DMS153 treated with DMSO at 0.1 percent for 48 hours (cell line): Measurements from ENCODE around the gene TMBIM6.
"Not testable (repeated sequence)": the region's sequence is repeated elsewhere in the genome, so short reads cannot be mapped to it uniquely, and the experiment has no call there.

Experiments
- DNase-seq: peaks from one replicate; lab custom pipeline; 2025; ENCODE audit not compliant: unreplicated experiment; lab: John Stamatoyannopoulos, UW

TMBIM6 gene

DNA sequence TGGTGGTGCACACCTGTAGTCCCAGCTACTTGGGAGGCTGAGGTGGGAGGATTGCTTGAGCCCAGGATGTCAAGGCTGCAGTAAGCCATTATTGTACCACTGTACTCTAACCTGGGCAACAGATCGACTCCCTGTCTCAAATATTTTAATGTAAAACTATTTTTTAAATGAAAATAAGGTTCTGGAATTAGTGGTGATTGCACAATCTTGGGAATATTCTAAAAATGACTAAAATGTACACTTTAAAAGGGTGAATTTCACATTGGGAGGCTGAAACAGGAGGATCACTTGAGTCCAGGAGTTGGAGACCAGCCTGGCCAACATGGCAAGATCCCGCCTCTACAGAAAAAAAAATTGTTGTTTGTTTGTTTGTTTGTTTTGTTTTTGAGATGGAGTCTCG, 12.9 kb upstream of the TMBIM6 start:
- no peak for DNase-seq

- DNase-seq = no peak
These were observed 11.3 kb upstream of the TMBIM6 start for GRCh38 chr12:49730050-49730449.

GRCh38 chr12:49730568-49731101, 10.7 kb upstream of the TMBIM6 start:
- DNase-seq = no peak

DNA sequence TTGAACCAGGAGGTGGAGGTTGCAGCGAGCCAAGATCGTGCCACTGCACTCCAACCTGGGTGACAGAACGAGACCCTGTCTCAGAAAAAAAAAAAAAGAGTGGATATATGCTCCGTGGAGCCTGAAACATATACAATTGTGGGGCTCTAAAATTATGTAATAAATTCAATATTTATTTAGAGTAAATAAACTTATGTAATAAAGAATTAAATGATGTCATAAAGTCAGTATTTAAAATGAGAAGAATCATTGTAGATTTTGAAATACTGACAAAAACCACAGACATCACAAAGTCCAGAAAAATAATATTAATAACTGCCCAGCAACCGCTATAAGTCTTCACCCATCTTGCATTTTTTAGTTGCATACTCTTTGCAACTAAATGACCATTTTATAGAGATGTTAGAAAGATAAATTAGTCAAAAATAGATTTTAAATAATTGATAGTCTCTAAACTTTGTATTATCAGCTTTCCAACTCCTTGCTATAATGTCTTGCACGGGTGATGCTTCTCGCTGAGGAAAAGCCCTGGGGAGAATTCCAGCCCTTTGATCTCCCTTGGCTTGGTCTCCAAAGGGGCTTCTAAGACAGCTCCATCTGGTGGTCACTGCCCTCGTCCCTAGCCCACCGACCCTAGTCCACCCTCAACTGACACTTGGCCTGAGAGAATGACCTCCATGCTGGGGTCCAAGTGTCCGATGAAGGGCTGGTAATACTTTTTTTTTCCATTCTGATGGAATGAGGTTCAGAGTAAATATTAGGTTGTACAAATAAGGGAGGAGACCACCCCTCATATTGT, 7.9 kb upstream of the TMBIM6 start:
- DNase-seq = no peak

DNA sequence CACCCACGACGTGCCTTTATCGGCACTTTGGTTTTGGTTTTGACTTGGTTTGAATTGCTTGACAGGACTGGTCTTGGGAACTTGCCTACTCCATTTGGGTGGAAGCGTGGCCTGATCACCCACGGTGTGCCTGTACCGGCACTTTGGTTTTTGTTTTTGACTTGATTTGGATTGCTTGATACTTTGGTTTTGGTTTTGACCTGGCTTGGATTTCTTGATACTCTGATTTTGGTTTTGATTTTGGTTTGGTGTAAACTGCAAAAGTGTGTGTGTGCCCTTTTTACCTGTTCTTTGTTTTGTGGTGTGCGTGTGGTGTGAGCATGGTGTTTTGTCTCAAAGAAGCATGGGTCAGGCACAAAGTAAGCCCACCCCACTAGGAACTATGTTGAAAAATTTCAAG, 6.5 kb upstream of the TMBIM6 start:
- not testable (repeated sequence) for DNase-seq

- not testable (repeated sequence) for DNase-seq
These were observed 2.6 kb upstream of the TMBIM6 start for GRCh38 chr12:49738721-49739120.

DNA sequence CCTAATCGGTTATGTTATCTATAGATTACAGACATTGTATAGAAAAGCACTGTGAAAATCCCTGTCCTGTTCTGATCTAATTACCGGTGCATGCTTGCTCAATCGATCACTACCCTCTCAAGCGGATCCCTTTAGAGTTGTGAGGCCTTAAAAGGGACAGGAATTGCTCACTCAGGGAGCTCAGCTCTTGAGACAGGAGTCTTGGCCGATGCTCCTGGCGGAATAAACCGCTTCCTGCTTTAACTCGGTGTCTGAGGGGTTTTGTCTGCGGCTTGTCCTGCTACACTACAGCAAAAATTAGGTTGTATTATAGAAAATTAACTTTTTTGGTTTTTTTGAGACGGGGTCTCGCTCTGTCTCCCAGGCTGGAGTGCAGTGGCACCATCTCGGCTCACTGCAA, 1.1 kb upstream of the TMBIM6 start:
- not testable (repeated sequence) for DNase-seq

DNA sequence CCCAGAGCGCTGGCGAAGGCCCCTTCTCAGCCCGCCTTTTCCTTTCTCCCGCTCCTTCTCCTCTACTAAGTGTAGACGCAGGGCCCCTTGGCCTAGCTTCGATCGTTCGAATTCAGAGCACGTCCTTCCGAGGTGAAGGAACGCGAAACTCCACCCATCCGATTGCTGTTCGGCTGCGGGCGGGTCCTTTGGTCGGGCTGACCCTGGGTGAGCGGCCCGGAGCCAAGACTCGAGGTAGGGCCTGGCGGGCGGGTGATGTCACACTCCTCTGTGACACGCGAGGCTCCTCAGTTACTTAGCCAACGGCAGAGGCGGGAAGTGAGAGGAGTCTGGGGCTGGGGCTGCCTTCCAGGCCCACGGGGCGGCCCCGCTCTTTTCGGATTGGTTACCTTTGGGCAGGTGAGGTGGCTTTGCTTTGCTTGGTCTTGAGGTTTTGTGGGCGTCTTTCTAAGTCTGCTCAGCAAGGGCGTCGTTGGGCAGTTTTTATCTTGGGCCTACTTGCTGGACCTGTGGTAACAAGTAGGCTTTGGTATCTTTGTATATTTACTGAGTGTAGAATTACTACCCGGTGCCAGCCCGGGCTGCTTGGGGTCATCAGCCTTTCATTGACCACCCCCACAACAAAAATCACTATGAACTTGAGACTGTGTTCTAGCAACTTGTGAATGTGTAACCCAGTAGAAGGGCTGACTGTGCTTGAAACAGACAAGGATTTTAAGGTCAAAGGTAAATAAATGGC, 694 bp downstream of the TMBIM6 start:
- no peak for DNase-seq

DNA sequence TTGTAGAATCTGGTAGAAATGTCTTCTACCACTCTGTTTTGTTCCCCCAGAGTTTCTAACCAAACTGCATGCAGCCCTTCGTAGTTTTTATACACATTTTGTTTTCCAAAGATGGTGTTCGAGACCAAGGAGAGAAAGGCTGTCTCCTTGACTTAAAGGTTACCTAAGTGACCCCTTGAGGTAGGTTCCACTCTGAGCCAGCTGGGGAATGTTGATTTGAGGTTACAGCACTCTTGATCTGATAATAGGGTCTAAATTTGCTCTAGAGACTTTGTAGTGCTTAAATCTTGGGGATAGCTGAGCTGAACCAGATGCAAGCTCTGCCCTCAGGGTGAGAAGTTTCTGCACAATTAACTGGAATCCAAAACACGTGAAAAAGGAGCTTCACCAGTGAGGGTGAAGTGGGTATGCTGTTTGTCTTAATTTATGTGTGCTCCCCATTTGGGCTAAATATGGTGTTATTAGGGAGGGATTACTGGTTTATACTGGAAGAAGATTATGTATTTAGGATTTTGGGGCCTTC, 3.1 kb downstream of the TMBIM6 start:
- DNase-seq = no peak

DNA sequence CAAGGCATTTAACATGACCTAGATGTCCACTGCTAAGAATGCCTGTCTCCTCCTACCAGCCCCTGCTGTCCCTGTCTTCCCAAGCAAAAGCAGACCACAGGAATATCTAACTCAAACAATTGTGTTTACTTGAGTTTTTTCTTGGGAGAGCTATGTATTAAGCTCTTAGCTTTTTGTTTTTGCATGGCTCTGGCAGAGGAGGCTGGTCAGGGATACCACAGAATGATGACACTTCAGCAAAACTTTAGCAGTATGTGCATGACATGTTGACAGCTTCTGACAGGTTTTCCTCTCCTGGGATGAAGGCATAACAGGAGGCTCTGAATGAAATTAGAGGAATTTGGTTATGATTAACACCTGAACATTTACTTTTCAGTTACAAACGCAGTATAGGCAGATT, 6.9 kb downstream of the TMBIM6 start:
- no peak for DNase-seq

DNA sequence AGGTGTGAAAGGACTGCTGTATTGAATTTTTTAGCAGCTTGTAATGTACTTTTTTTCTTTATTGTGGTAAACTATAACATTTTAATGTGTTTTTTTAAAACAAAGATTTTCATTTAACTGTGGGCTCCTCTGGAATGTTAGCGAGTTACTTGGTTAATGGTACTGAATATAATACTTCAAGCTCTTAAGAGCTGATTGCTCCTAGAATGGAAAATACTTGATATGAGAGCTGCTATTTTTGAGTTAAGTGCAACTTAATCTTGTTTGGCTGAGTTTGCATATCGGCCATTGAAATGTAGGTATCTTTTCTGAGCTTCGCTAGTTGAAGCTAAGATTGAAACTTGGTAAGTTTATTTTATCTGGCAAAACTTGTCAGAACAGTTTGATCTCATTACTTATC, 7.4 kb downstream of the TMBIM6 start:
- no peak for DNase-seq

DNA sequence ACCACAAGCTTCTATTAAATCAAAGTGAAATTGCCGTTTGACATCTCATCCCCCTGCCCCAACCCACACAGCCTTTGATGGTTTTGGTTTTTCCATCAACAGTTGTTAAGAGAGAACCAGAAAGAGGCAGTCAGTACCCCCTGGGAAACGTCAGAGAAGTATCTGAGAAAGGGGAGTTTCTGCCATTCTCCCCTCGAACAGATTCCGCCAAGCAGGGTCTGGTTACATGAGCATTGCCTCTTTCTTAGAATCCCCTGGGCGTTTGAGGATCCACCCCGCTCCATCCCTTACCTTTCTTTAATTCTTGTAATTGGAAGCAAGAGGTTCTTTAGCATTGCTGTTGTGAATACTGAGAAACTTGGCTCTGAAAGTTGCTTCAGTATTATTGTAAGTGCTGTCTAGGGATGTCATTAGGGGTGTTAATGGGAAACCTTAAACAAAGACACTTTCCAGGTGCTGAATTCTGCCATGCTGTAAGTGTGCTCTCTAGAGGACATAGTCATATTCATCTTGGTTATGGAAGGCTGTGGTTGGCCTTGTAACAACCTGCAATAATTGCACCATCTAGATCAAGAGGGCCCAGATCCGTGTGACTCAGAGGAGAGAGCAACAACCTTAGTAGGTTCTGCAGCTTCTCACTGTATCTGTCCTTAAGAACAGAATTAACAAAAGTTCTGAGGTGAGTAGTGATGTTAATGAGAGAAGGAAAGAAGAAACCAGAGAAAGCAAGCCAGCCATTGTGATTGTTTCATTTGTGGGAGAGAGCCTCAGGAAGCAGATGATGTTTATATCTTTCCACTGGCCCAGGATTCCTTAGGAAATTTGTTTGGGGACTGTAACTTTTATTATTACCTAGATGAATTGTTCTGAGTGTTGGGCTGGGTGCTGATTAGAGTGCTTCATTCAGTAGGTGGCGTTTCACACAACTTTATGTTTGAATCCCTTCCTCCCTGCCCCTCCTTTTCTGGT, 9.0 kb downstream of the TMBIM6 start:
- DNase-seq = no peak

DNA sequence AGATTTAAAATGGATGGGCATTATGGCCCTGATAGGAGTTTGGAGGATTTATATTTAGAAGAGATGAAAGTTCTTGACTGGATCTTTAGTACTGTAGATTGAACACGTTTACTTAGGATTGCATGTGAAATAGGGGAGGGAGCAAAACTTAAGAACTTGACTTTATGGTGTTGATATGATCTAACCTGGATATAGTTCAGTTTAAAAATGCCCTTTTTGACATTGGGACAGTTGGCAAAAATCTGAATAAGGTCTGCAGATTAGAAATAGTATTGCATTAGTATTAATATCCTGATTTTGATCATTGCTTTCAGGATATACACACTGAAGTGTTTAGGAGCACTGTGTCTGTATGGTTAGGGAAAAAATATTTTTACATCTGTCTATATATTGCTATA, 9.6 kb downstream of the TMBIM6 start:
- DNase-seq = no peak

DNA sequence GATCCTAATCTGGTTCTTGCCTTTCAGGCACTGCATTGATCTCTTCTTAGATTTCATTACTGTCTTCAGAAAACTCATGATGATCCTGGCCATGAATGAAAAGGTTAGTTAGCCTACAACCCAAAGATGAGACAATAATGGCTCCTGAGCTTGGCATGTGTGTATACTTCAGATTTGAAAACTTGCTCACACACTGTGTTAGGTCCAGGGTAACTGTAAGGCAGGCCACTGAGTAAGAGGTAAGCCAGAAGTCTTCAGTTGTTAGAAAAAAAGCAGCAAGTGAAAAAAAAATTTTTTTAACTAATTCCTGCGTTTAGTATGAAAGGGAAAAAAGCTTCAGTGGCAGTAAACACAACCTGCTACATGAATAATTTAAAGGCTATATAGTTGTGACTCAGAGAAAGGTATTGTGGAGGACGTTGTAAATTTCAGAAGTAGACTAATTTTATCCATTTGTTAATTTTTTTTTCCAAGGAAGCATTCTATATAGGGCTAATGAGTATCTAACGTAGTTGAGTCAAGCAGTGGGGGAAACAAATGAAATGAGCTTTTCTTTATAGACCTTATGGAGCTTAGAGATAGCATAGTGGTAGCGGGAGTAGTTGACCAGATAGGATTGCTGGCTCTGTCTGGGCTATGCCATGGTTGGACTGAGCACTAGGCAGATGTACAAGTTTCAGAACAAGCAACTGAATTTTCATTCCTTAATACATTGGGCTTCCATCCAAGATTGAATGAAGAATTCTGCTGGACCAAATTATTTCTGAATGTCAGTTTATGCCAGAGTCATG, 20.5 kb downstream of the TMBIM6 start:
- no peak for DNase-seq

DNA sequence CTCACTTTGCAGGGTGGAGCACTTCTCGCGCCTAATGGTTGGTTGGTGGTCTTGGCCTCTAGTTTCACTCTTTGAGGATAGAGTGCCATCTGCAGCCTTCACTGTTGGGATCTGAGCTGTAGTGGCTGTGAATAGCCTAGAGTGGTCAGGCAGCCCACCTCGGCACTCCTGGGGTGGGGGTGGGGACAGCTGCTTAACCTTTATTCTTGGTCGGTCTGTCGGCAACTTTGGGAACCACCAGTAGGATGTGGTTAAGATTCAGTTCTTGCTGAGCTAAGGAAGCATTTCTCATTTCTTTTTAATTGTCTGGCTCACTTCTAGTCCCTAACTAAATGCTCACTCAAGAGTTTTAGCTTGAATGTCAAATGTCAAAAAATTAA, 21.1 kb downstream of the TMBIM6 start:
- DNase-seq = no peak

GRCh38 chr12:49763006-49763591, 21.7 kb downstream of the TMBIM6 start:
- peak; percentile 6 for DNase-seq

DNA sequence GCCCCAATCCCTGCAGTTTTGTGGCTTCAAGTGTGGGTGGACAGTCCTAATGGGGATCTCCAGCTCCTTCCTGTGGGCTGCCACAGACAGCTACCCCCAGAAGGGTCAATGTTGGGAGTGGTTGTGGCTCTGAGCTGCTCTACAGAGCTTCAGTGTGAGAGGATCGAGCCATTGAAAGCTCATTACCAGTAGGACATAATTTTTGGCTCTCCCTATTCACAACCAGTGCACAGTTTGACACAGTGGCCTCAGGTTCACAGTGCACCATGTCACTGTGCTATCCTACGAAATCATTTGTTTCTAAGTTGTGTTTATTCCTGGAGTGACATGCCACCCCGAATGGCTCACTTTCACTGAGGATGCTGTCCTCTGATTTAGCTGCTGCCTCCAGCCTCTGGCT, 22.8 kb downstream of the TMBIM6 start:
- no peak for DNase-seq

GRCh38 chr12:49766115-49766455, 24.7 kb downstream of the TMBIM6 start:
- DNase-seq = no peak

DNA sequence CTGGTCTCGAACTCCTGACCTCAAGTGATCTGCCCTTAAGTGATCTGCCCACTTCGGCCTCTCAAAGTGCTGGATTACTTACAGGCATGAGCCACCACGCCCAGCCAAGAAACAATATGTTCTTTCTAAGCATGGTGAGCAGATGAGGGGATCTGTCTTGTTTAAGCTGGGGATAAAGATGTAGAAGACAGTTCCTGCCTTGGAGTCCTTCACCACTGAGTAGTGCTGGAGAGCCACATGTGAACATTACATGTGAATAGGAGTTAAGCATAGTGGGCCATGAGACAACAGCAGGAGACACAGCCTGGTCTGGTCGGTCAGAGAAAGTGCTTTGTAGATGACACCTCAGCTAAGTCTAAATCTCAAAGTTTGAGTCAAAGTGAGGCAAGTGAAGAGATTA, 26.0 kb downstream of the TMBIM6 start:
- no peak for DNase-seq

DNA sequence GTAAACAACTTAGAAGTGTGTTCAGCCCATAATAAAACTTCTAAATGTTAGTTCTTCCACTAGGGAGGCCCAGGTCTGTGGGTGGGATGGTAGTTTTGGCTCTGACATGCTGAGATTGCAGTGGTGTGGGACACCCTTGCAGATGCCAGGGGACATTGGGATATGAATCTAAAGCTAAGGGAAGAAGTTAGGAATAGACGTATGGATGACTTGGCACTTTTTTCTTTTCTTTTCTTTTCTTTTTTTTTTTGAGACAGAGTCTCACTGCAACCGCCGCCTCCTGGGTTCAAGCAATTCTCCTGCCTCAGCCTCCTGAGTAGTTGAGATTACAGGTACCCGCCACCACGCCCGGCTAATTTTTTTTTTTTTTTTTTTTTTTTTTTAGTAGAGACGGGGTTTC, 31.7 kb downstream of the TMBIM6 start:
- DNase-seq = not testable (repeated sequence)
